ENCODE results near the gene DGLUCY. TPM values are rescaled to one million over a fixed set of nuclear protein-coding genes. Genes with fewer than 3 reads are reported as not detected.
A peak's percentile ranks its signal among the peaks of the same experiment; 100 is the strongest.
"Not testable (repeated sequence)": the region's sequence is repeated elsewhere in the genome, so short reads cannot be mapped to it uniquely, and the experiment has no call there.

Gene DGLUCY
- total RNA-seq, 2 donors from 2014 or later: 70.5 to 90.5 TPM

DNA sequence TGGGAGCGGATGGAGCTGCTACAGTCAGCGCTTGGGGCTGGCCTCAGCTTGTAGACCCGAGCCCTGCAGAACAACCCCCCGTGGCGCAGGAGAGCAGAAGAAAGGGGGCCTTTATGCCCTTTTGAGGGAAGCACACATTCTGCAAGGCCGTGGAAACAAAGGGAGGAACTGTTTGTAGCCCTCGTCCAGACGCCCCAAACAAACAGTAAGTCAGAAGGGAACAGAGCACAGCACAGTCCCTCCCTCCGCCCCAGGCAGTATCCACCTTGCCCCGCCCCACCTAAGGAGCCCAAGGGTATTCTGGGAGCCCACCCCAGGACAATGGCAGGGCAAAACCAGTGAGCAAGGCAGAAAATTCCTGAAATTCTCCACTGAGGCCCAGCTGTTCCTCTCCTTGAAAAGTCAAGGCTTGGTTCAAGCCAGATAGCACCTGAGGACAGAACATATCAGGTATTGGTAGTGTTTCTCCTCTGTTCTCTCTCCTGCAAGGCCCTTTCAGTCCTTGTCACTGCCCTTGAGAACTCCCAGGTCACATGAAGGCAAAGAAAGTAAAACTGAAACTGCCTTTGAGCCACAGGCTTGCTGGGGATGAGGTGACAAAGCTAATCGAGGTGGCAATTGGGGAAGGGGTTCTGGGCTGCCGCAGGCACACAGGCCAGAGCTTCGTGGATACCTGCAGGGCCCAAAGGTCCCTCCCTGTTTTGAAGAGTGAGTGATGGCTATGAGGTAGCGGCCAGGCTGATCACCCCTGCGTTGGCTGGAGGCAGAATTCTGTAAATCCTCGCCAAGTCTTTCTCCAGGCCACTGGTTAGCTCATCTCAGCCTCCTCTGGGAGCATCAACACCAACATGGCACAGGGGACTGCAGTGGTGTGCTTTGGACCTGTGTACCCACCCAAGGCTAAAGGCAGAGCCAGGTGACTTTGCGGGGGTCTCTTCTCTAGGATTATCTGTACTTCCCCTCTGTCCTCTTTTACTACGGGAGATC is 499 bp downstream of the DGLUCY start:
- no peaks in the 10 kb centered on the region for H3K27me3 Mint-ChIP-seq (ENCODE audit: low read depth)
- peak overlapping the region; percentile 91 for H3K27ac Mint-ChIP-seq
- peak overlapping the region; percentile 91 to 97 for H3K4me3 Mint-ChIP-seq
- peaks cover 1 to 3% of the 10 kb centered on the region in 2 donors for H3K9me3 Mint-ChIP-seq
- peak; percentile 77 to 83 for ATAC-seq (replicated peaks in 1 of 2)
- H3K36me3 Mint-ChIP-seq (ENCODE audit: insufficient read depth in 2 of 2): peaks cover 17 to 29% of the 10 kb centered on the region in 2 donors
- peaks cover 83% of the 10 kb centered on the region for H3K4me1 Mint-ChIP-seq (ENCODE audit: low read depth)
- peak; percentile 72 to 75 for DNase-seq

- H3K4me3 Mint-ChIP-seq: peak overlapping the region; percentile 91 to 97
- peak overlapping the region; percentile 91 for H3K27ac Mint-ChIP-seq
- peaks cover 24 to 37% of the 10 kb centered on the region in 2 donors for H3K36me3 Mint-ChIP-seq (ENCODE audit: insufficient read depth in 2 of 2)
- peak in 1 of 2 donors; percentile 1 for ATAC-seq (replicated peaks in 1 of 2)
- H3K4me1 Mint-ChIP-seq (ENCODE audit: low read depth): peaks cover 86% of the 10 kb centered on the region
- H3K27me3 Mint-ChIP-seq (ENCODE audit: low read depth): no peaks in the 10 kb centered on the region
- peak in 1 of 2 donors; percentile 27 for DNase-seq
- H3K9me3 Mint-ChIP-seq: peaks cover 4 to 5% of the 10 kb centered on the region in 2 donors
Measured at GRCh38 chr14:91115986-91116770, 2.3 kb downstream of the DGLUCY start.

- peaks cover 79% of the 10 kb centered on the region for H3K4me1 Mint-ChIP-seq (ENCODE audit: low read depth)
- peaks cover 26 to 37% of the 10 kb centered on the region in 2 donors for H3K36me3 Mint-ChIP-seq (ENCODE audit: insufficient read depth in 2 of 2)
- H3K9me3 Mint-ChIP-seq: peaks cover 4 to 5% of the 10 kb centered on the region in 2 donors
- peak overlapping the region; percentile 91 to 97 for H3K4me3 Mint-ChIP-seq
- H3K27me3 Mint-ChIP-seq (ENCODE audit: low read depth): no peaks in the 10 kb centered on the region
- ATAC-seq (replicated peaks in 1 of 2) (no peak), DNase-seq (peak; percentile 33 to 48)
- H3K27ac Mint-ChIP-seq: peak overlapping the region; percentile 91
Measured at GRCh38 chr14:91116913-91117588, 3.2 kb downstream of the DGLUCY start.

- peaks cover 72% of the 10 kb centered on the region for H3K4me1 Mint-ChIP-seq (ENCODE audit: low read depth)
- peak overlapping the region; percentile 91 for H3K27ac Mint-ChIP-seq
- H3K4me3 Mint-ChIP-seq: peak overlapping the region; percentile 91 to 97
- H3K9me3 Mint-ChIP-seq: peaks cover 4 to 5% of the 10 kb centered on the region in 2 donors
- no peaks in the 10 kb centered on the region for H3K27me3 Mint-ChIP-seq (ENCODE audit: low read depth)
- H3K36me3 Mint-ChIP-seq (ENCODE audit: insufficient read depth in 2 of 2): peaks cover 26 to 35% of the 10 kb centered on the region in 2 donors
- DNase-seq: no peak
- no peak for ATAC-seq (replicated peaks in 1 of 2)
Measured at GRCh38 chr14:91117960-91118359, 4.1 kb downstream of the DGLUCY start.

- DNase-seq: no peak
- Mint-ChIP-seq H3K27me3 (ENCODE audit: low read depth) (no peaks in the 10 kb centered on the region), H3K4me3 (peak overlapping the region; percentile 15 to 52)
Measured at GRCh38 chr14:91118511-91119068, 4.7 kb downstream of the DGLUCY start.

DNA sequence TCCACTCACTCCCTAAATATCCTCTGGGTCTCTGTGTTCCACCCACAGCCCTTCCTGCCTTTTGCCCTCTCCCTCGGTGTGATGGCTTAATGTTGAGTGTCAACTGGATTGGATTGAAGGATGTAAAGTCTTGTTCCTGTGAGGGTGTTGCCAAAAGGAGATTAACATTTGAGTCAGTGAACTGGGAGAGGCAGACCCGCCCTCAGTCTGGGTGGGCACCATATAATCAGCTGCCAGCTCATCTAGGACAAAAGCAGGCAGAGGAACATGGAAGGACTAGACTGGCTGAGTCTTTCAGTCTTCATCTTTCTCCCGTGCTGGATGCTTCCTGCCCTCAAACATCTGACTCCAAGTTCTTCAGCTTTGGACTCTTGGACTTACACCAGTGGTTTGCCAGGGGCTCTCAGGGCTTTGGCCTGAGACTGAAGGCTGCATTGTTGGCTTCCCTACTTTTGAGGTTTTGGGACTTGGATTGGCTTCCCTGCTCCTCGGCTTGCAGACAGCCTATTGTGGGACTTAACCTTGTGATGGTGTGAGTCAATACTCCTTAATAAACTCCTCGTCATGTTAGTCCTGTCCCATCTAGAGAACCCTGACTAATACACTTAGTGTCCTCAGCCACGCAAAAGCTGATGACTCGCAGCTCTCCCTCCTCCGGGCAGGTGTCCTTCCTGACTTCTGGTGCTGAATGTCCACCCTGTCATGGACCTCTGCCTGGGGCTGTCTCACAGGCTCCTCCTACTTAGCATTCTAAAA is 5.9 kb downstream of the DGLUCY start:
- ATAC-seq (replicated peaks in 1 of 2): no peak
- DNase-seq: no peak
- peaks cover 4 to 5% of the 10 kb centered on the region in 2 donors for H3K9me3 Mint-ChIP-seq
- H3K36me3 Mint-ChIP-seq (ENCODE audit: insufficient read depth in 2 of 2): peaks cover 26 to 38% of the 10 kb centered on the region in 2 donors
- peak overlapping the region; percentile 42 for H3K27ac Mint-ChIP-seq
- H3K27me3 Mint-ChIP-seq (ENCODE audit: low read depth): no peaks in the 10 kb centered on the region
- H3K4me3 Mint-ChIP-seq: peak overlapping the region; percentile 39 to 59
- H3K4me1 Mint-ChIP-seq (ENCODE audit: low read depth): peaks cover 66% of the 10 kb centered on the region

More at GRCh38 chr14:91118511-91119068, 4.7 kb downstream of the DGLUCY start:
- peak overlapping the region; percentile 69 for H3K27ac Mint-ChIP-seq
- H3K4me1 Mint-ChIP-seq (ENCODE audit: low read depth): peaks cover 66% of the 10 kb centered on the region
- no peak for ATAC-seq (replicated peaks in 1 of 2)
- H3K9me3 Mint-ChIP-seq: peaks cover 4 to 5% of the 10 kb centered on the region in 2 donors
- H3K36me3 Mint-ChIP-seq (ENCODE audit: insufficient read depth in 2 of 2): peaks cover 26 to 35% of the 10 kb centered on the region in 2 donors

DNA sequence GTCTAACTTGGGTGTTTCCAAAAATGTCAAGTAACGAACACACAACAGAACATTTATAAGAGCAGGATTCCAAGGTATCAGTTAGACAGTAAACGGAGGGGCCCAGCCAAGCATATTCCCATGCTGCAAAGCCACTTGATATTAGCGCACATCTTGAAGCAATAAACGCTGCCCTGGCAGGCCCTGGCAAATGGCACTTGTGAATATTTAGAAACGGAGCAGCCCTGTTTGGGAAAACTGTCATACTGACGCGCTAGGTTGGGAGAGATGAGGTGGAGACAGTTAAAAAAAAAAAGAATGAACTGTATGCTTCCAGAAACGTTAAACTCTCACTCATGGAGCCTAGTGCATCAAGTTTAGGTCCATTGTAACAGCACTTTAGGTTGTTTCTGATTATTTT is 9.3 kb downstream of the DGLUCY start:
- DNase-seq (no peak), ATAC-seq (replicated peaks in 1 of 2) (no peak)
- peaks cover 46% of the 10 kb centered on the region for H3K4me1 Mint-ChIP-seq (ENCODE audit: low read depth)
- H3K27me3 Mint-ChIP-seq (ENCODE audit: low read depth): no peaks in the 10 kb centered on the region
- H3K4me3 Mint-ChIP-seq: no peak overlapping the region
- peaks cover 19 to 43% of the 10 kb centered on the region in 2 donors for H3K36me3 Mint-ChIP-seq (ENCODE audit: insufficient read depth in 2 of 2)
- H3K9me3 Mint-ChIP-seq: peaks cover 5% of the 10 kb centered on the region in 2 donors
- H3K27ac Mint-ChIP-seq: no peak overlapping the region

- not testable (repeated sequence) for DNase-seq; H3K4me3 Mint-ChIP-seq; H3K27me3 Mint-ChIP-seq (ENCODE audit: low read depth); ATAC-seq (replicated peaks in 1 of 2); H3K9me3 Mint-ChIP-seq
- Mint-ChIP-seq H3K4me1 (ENCODE audit: low read depth) (peaks cover 40% of the 10 kb centered on the region), H3K27ac (peak overlapping the region; percentile 49), H3K36me3 (ENCODE audit: insufficient read depth in 2 of 2) (peaks cover 13 to 31% of the 10 kb centered on the region in 2 donors)
Measured at GRCh38 chr14:91124406-91125270, 10.8 kb downstream of the DGLUCY start.

DNA sequence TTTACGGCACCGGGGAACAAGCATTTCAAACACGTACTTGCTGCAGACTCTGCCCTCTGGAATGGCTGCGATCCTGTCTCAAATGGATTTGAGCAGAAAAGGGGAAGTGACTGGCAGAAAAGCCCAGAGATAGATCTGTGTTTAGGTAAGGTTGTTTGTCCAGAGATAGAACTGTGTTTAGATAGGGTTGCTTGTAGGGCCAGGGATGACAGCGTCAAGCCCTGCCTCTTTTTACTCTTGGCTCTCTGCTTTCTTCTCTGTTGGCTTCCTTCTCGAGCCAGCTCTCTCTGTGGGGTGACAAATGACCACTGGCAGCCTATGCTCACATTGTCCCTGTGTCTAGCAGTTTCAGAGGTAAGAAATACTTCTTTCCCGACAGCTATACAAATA is 11.4 kb downstream of the DGLUCY start:
- no peak for ATAC-seq (replicated peaks in 1 of 2)
- no peaks in the 10 kb centered on the region for H3K27me3 Mint-ChIP-seq (ENCODE audit: low read depth)
- no peak overlapping the region for H3K4me3 Mint-ChIP-seq
- H3K36me3 Mint-ChIP-seq (ENCODE audit: insufficient read depth in 2 of 2): peaks cover 13 to 26% of the 10 kb centered on the region in 2 donors
- H3K4me1 Mint-ChIP-seq (ENCODE audit: low read depth): peaks cover 34% of the 10 kb centered on the region
- no peak for DNase-seq
- peaks cover 0 to 2% of the 10 kb centered on the region in 2 donors for H3K9me3 Mint-ChIP-seq
- peak overlapping the region; percentile 49 for H3K27ac Mint-ChIP-seq

DNA sequence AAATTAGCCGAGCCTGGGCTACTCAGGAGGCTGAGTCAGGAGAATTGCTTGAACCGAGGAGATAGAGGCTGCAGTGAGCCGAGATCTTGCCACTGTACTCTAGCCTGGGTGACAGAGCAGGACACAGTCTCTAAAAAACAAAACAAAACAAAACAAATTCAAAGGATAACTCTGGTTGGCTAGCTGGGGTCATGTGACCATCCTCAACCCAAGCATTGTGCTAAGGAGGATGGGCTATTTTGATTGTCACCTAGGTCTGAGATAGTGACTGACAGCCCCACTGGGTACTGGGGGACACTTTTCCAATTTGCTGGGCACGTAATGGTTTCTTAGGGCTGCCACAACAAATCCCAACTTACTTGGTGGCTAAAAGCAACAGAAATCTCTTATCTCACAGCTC is 11.9 kb downstream of the DGLUCY start:
- Mint-ChIP-seq H3K27ac (no peak overlapping the region), H3K4me3 (no peak overlapping the region), H3K27me3 (ENCODE audit: low read depth) (no peaks in the 10 kb centered on the region), H3K36me3 (ENCODE audit: insufficient read depth in 2 of 2) (peaks cover 11 to 29% of the 10 kb centered on the region in 2 donors), H3K9me3 (peaks cover 0 to 2% of the 10 kb centered on the region in 2 donors), H3K4me1 (ENCODE audit: low read depth) (peaks cover 28% of the 10 kb centered on the region)
- no peak for DNase-seq
- ATAC-seq (replicated peaks in 1 of 2): no peak

- Mint-ChIP-seq H3K27me3 (ENCODE audit: low read depth) (no peaks in the 10 kb centered on the region), H3K9me3 (peaks cover 0 to 2% of the 10 kb centered on the region in 2 donors), H3K27ac (no peak overlapping the region), H3K36me3 (ENCODE audit: insufficient read depth in 2 of 2) (peaks cover 7 to 36% of the 10 kb centered on the region in 2 donors), H3K4me3 (no peak overlapping the region), H3K4me1 (ENCODE audit: low read depth) (peaks cover 22% of the 10 kb centered on the region)
- DNase-seq (no peak), ATAC-seq (replicated peaks in 1 of 2) (no peak)
Measured at GRCh38 chr14:91126761-91127160, 12.9 kb downstream of the DGLUCY start.
